Right ventricle myocardium superior (tissue), 1 donor: ENCODE data around the gene SKI. TPM values are rescaled to one million over a fixed set of nuclear protein-coding genes. Genes with fewer than 3 reads are reported as not detected.
"Not testable (repeated sequence)": the region's sequence is repeated elsewhere in the genome, so short reads cannot be mapped to it uniquely, and the experiment has no call there.

Source experiments
- ATAC-seq: fragments of 200-7000 bp; cut with Tn5 transposase; one replicate; pipeline ENCODE4 v1.9.1; 2020; ENCODE audit warnings: mild to moderate bottlenecking; ENCODE audit not compliant: poor library complexity
- DNase-seq: peaks from one replicate; pipeline ENCODE4 v3.0.0-alpha.2; 2020
- intact Hi-C: fragments of 100-400 bp; cut with DNase I; formaldehyde crosslinking; loops from one replicate; pipeline ENCODE4 v1.11.2; 2022
- total RNA-seq: library from RNA; stranded (reverse); fragmentation: NEBNext Ultra II Directional; extraction: Animal tissue kit (Norgen Biotek cat#: 25700); gene quantifications from one replicate; pipeline ENCODE4 v1.2.1, GENCODE V29; 2021
- donor health status: DM: no; HTN: yes; CAD: no; lungs with severe emphysema.

Gene SKI
- total RNA-seq, 1 donor from 2014 or later, result 35.1 TPM

GRCh38 chr1:2234762-2235113 is 6.6 kb downstream of the SKI start:
- ATAC-seq, result peak; percentile 2
- DNase-seq, result peak; percentile 59
- intact Hi-C loops, result loop anchor here (5.0 kb wide), 1 partner anchor 83 kb away; no protein-coding TSS in a partner anchor

GRCh38 chr1:2235300-2235998 is 7.3 kb downstream of the SKI start:
- intact Hi-C loops, result no loop called here
- DNase-seq (peak; percentile 46), ATAC-seq (no peak)

GRCh38 chr1:2236695-2237677 is 8.9 kb downstream of the SKI start:
- intact Hi-C loops, result no loop called here
- ATAC-seq (no peak), DNase-seq (peak; percentile 42)

GRCh38 chr1:2237773-2238172 is 9.7 kb downstream of the SKI start:
- ATAC-seq, result no peak
- peak; percentile 61 for DNase-seq
- intact Hi-C loops, result no loop called here

GRCh38 chr1:2238361-2239012 is 10.4 kb downstream of the SKI start:
- DNase-seq (peak; percentile 52), ATAC-seq (peak; percentile 0)

GRCh38 chr1:2239013-2239370 is 10.9 kb downstream of the SKI start:
- intact Hi-C loops, result no loop called here
- DNase-seq (no peak), ATAC-seq (no peak)

More at GRCh38 chr1:2238361-2239012, 10.4 kb downstream of the SKI start:
- intact Hi-C loops, result no loop called here

GRCh38 chr1:2239384-2239985 is 11.4 kb downstream of the SKI start:
- ATAC-seq (no peak), DNase-seq (no peak)
- intact Hi-C loops, result no loop called here

GRCh38 chr1:2240270-2241156 is 12.4 kb downstream of the SKI start:
- intact Hi-C loops, result no loop called here
- DNase-seq (peak; percentile 89), ATAC-seq (peak; percentile 69)

GRCh38 chr1:2241820-2242219 is 13.7 kb downstream of the SKI start:
- ATAC-seq (peak; percentile 9), DNase-seq (peak; percentile 59)
- intact Hi-C loops, result no loop called here

- peak; percentile 72 for DNase-seq
- ATAC-seq, result peak; percentile 58
- intact Hi-C loops, result no loop called here
These were observed 15.0 kb downstream of the SKI start for GRCh38 chr1:2242814-2243725.

GRCh38 chr1:2247045-2247394 is 18.9 kb downstream of the SKI start:
- intact Hi-C loops, ATAC-seq, DNase-seq: not testable (repeated sequence)

GRCh38 chr1:2247760-2248126 is 19.6 kb downstream of the SKI start:
- ATAC-seq, result no peak
- intact Hi-C loops, result no loop called here
- peak; percentile 42 for DNase-seq

- ATAC-seq (no peak), DNase-seq (peak; percentile 42)
- intact Hi-C loops, result no loop called here
These were observed 20.2 kb downstream of the SKI start for GRCh38 chr1:2248127-2248826.

- intact Hi-C loops, result no loop called here
- ATAC-seq, result no peak
- peak; percentile 37 for DNase-seq
These were observed 20.9 kb downstream of the SKI start for GRCh38 chr1:2248854-2249558.

- DNase-seq, result no peak
- intact Hi-C loops, result no loop called here
- no peak for ATAC-seq
These were observed 21.4 kb downstream of the SKI start for GRCh38 chr1:2249559-2249906.

- DNase-seq, result no peak
- intact Hi-C loops, result no loop called here
- no peak for ATAC-seq
These were observed 22.7 kb downstream of the SKI start for GRCh38 chr1:2250721-2251281.
